DMS153 treated with DMSO at 0.1 percent for 48 hours (cell line): ENCODE results near the gene MAPKAPK2.

Experiments
- DNase-seq: peaks from one replicate; lab custom pipeline; 2025; ENCODE audit not compliant: unreplicated experiment; lab: John Stamatoyannopoulos, UW

MAPKAPK2 gene

GRCh38 chr1:206702260-206702659, 17.6 kb downstream of the MAPKAPK2 start:
- no peak for DNase-seq

GRCh38 chr1:206702803-206703202, 18.1 kb downstream of the MAPKAPK2 start:
- no peak for DNase-seq

GRCh38 chr1:206703661-206704060, 19.0 kb downstream of the MAPKAPK2 start:
- no peak for DNase-seq

- DNase-seq = no peak
Observed at GRCh38 chr1:206704226-206704625, 19.5 kb downstream of the MAPKAPK2 start.

GRCh38 chr1:206705191-206705590, 20.5 kb downstream of the MAPKAPK2 start:
- peak; percentile 98 for DNase-seq

- DNase-seq = no peak
Observed at GRCh38 chr1:206705726-206706297, 21.1 kb downstream of the MAPKAPK2 start.

- DNase-seq = peak; percentile 38
Observed at GRCh38 chr1:206706298-206706791, 21.6 kb downstream of the MAPKAPK2 start.

- no peak for DNase-seq
Observed at GRCh38 chr1:206706806-206707366, 22.2 kb downstream of the MAPKAPK2 start.

- no peak for DNase-seq
Observed at GRCh38 chr1:206708058-206708457, 23.4 kb downstream of the MAPKAPK2 start.

- no peak for DNase-seq
Observed at GRCh38 chr1:206708882-206709281, 24.2 kb downstream of the MAPKAPK2 start.

GRCh38 chr1:206709322-206709721, 24.6 kb downstream of the MAPKAPK2 start:
- no peak for DNase-seq

GRCh38 chr1:206709772-206710459, 25.2 kb downstream of the MAPKAPK2 start:
- no peak for DNase-seq

GRCh38 chr1:206710460-206710823, 25.7 kb downstream of the MAPKAPK2 start:
- DNase-seq = no peak

- DNase-seq = no peak
Observed at GRCh38 chr1:206713070-206713469, 28.4 kb downstream of the MAPKAPK2 start.

- no peak for DNase-seq
Observed at GRCh38 chr1:206713910-206714312, 29.2 kb downstream of the MAPKAPK2 start.

GRCh38 chr1:206714331-206715058, 29.8 kb downstream of the MAPKAPK2 start:
- no peak for DNase-seq

- no peak for DNase-seq
Observed at GRCh38 chr1:206715120-206715519, 30.4 kb downstream of the MAPKAPK2 start.

GRCh38 chr1:206715552-206716158, 30.9 kb downstream of the MAPKAPK2 start:
- DNase-seq = no peak

- DNase-seq = no peak
Observed at GRCh38 chr1:206716159-206716869, 31.6 kb downstream of the MAPKAPK2 start.

GRCh38 chr1:206716870-206717673, 32.4 kb downstream of the MAPKAPK2 start:
- no peak for DNase-seq
